HG03460 (cell line): ENCODE measurements around the gene KIF1A.

Experiments used
- ATAC-seq: cut with Tn5 transposase; IDR thresholded peaks from one replicate; pipeline ENCODE4 v1.9.1; 2021; ENCODE audit not compliant: unreplicated experiment

Gene KIF1A

GRCh38 chr2:240819858-240820606 is at the start of gene KIF1A:
TSS of gene KIF1A (minus strand) at chr2:240820219. CDS start at chr2:240797752, 22,467 bp downstream.
- ATAC-seq, result no peak

GRCh38 chr2:240869109-240869955 is 49.3 kb upstream of the KIF1A start:
- ATAC-seq, result no peak

GRCh38 chr2:240868286-240869108 is 48.5 kb upstream of the KIF1A start, which contains the start of gene AGXT:
TSS of gene AGXT (plus strand) at chr2:240868824. CDS start at chr2:240868866, 42 bp downstream.
- no peak for ATAC-seq

GRCh38 chr2:240865391-240865790 is 45.4 kb upstream of the KIF1A start:
- ATAC-seq, result no peak

- ATAC-seq, result no peak
Measured at GRCh38 chr2:240864475-240864874, 44.5 kb upstream of the KIF1A start.

GRCh38 chr2:240861547-240861946 is 41.5 kb upstream of the KIF1A start:
- no peak for ATAC-seq

- no peak for ATAC-seq
Measured at GRCh38 chr2:240858871-240859270, 38.9 kb upstream of the KIF1A start.

GRCh38 chr2:240858321-240858720 is 38.3 kb upstream of the KIF1A start:
- ATAC-seq, result no peak

GRCh38 chr2:240857039-240858008 is 37.3 kb upstream of the KIF1A start:
- no peak for ATAC-seq

- ATAC-seq, result no peak
Measured at GRCh38 chr2:240856151-240856980, 36.3 kb upstream of the KIF1A start.

GRCh38 chr2:240855670-240856069 is 35.7 kb upstream of the KIF1A start:
- ATAC-seq, result no peak

GRCh38 chr2:240852671-240853314 is 32.8 kb upstream of the KIF1A start:
- no peak for ATAC-seq

- no peak for ATAC-seq
Measured at GRCh38 chr2:240851078-240851991, 31.3 kb upstream of the KIF1A start.

GRCh38 chr2:240850756-240851077 is 30.7 kb upstream of the KIF1A start:
- ATAC-seq, result no peak

- ATAC-seq, result no peak
Measured at GRCh38 chr2:240850026-240850425, 30.0 kb upstream of the KIF1A start.

GRCh38 chr2:240848900-240849680 is 29.1 kb upstream of the KIF1A start:
- ATAC-seq, result no peak

- no peak for ATAC-seq
Measured at GRCh38 chr2:240847817-240848216, 27.8 kb upstream of the KIF1A start.
